ENCODE measurements around the gene GRM7.

DNA sequence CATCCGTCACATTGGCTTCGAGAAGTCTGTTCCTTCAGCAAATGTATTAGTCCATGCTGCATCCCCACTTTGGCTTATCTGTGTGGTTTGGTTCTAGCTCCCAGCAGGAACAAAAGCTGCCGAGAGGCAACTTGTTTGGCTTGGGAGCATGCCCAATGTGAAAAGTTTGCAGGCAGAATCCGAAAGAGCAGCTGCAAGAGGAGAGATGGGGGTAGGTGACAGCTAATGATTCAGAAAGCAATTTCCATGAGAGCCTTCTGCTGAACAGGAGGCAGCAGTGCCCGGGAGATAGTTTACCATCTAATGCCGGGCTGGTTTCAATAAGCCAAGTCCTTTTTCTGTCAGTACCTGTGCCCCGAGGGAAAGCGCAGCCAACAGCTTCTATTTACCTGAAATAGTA, 60.2 kb downstream of the GRM7 start:
- TF ChIP-seq, protein P1, sequence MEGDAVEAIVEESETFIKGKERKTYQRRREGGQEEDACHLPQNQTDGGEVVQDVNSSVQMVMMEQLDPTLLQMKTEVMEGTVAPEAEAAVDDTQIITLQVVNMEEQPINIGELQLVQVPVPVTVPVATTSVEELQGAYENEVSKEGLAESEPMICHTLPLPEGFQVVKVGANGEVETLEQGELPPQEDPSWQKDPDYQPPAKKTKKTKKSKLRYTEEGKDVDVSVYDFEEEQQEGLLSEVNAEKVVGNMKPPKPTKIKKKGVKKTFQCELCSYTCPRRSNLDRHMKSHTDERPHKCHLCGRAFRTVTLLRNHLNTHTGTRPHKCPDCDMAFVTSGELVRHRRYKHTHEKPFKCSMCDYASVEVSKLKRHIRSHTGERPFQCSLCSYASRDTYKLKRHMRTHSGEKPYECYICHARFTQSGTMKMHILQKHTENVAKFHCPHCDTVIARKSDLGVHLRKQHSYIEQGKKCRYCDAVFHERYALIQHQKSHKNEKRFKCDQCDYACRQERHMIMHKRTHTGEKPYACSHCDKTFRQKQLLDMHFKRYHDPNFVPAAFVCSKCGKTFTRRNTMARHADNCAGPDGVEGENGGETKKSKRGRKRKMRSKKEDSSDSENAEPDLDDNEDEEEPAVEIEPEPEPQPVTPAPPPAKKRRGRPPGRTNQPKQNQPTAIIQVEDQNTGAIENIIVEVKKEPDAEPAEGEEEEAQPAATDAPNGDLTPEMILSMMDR (IDR thresholded peaks at IDR 0.05), result no peak
- no peak for TF ChIP-seq POLR2A (IDR thresholded peaks at IDR 0.05)
